Endothelial cell of hepatic sinusoid (primary cell): ENCODE data around the gene GARIN5A.
"Not testable (repeated sequence)": the region's sequence is repeated elsewhere in the genome, so short reads cannot be mapped to it uniquely, and the experiment has no call there.

Experiments
- in situ Hi-C: cut with HindIII; loops from 2 replicates; pipeline ENCODE4 v1.10.0; 2017; ENCODE audit warnings: low sequenced_read_pairs

GARIN5A gene

GRCh38 chr19:50466706-50467039 lies 10.0 kb downstream of the GARIN5A start:
- in situ Hi-C loops, result no loop called here

DNA sequence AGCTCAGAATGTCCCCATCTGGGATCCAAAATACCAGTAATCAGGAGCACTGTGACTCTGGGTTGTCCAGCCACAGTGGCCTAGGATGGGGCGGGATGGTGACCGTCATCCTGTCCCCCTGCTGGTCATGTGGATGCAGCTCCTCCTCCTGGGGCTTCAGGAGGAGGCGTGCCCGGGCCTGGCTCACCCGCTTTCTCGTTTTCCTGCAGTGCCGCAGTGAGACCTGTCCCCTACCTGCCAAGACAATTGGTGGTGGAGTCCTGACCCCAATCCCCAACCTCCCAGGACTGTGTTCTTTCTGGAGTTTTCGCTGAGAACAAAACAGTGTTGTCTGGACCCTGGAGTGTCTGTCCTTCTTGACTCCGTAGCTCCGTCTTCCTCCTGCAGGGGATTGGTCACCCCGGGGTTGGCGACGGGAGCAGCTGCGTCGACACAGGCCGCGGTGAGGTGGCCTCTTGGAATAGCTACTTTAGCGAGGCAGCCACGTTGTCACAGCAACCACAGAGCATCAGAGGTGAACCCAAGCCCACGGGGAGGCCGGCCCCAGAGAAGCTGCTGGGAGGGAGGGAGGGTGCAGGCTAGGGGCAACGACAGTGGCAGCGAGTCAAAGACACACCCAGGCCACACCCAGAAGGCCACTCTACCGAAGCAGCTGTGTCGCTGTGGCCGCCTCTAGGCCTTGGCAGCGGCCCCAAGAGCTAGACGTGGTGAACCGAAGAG lies 10.5 kb downstream of the GARIN5A start:
- in situ Hi-C loops, result no loop called here

DNA sequence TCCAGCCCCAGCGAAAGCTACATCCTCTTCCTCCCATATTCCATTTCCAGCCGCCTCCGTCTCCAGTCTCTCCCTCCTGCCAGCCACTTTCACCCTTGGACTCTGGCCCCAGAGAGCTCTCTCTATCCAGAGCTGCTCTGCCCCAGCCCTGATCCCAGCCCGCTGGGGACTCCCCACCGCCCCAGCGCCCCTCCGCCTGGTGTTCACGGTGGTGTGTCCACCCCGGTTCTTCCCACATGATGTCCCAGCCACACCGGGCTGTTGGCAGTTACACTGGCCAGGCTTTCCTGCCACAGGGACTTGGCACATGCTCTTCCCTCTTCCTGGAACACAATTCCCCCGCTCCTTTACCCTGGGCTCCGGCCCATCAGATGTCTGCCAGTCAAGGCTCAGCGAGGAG lies 11.6 kb downstream of the GARIN5A start:
- in situ Hi-C loops, result no loop called here

DNA sequence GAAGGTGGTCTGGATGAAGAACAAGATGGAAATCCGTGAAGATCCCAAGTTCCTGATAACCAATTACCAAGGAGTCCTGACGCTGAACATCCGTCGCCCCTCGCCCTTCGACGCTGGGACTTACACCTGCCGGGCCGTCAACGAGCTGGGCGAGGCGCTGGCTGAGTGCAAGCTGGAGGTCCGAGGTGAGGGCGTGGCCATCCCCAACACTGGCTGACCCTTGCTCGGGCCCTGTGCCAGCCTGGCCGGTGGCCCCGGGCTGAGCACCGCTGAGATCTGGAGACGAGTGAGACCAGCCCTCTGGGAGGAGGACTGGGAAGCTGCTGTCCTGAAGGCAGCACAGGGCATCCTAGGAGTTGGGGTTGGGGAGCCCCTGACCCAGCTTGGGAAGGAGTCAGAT lies 12.3 kb downstream of the GARIN5A start:
- in situ Hi-C loops, result no loop called here

GRCh38 chr19:50462970-50463369 lies 13.7 kb downstream of the GARIN5A start:
- in situ Hi-C loops, result no loop called here

DNA sequence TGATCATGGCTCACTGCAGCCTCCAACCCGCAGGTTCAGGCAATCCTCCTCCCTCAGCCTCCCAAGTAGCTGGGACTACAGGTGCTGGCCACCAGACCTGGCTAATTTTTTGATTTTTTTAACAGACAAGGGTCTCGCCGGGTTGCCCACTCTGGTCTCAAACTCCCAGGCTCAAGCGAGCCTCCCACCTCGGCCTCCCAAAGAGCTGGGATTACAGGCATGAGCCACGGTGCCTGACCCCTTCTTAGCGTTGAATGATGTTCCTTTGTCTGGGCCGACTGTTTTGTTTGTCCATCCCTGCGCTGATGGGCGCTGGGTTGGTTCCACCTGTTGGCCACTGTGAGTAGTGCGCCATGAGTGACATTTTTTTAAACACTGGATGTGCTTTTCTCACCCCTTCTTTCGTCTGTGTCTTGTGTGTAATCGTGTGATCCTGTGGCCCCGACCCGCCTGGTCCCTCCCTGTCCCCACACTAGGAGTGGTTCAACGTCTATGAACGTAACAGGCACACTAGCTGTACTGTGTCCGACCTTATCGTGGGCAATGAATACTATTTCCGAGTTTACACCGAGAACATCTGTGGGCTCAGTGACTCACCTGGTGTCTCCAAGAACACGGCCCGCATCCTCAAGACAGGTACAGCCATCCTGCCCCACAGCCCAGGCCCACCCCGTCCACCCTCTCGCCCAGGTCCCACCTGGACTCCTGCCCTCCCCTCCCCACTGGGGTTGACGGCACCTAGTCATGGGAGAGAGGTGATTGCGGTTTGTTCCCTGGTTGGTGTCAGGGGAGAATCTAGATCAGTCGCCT lies 15.4 kb downstream of the GARIN5A start:
- in situ Hi-C loops, result no loop called here

- in situ Hi-C loops, result no loop called here
Measured at GRCh38 chr19:50460161-50460765, 16.4 kb downstream of the GARIN5A start.

DNA sequence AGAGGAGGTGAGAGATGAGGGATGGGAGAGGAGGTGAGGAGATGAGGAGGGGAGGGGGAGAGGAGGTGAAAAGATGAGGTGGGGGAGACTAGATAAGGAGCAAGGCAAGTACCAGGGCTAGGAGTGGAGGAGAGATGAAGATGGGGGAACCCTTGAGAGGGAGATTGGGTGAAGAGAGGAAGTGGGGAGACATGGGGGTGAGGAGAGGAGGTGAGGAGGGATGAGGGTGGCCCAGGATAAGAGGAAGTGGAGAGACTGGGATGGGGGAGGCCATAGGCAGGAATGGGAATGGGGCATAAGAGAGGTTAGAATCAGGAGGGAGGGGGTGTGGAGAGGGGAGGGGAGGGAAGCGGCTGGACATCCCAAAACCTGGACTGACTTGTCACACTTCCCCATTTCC lies 17.0 kb downstream of the GARIN5A start:
- in situ Hi-C loops, result no loop called here

DNA sequence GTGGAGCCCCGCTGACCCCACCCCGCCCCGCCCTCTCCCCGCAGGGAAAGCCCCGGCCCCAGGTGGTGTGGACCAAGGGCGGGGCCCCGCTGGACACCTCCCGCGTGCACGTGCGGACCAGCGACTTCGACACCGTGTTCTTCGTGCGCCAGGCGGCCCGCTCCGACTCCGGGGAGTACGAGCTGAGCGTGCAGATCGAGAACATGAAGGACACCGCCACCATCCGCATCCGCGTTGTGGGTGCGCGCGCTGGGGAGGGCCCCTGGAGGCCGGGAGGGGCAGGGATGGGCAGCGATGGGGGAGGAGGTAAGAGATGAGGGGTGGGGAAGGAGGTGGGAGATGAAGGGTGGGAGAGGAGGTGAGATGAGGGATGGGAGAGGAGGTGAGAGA lies 17.6 kb downstream of the GARIN5A start:
- in situ Hi-C loops, result no loop called here

- in situ Hi-C loops, result no loop called here
Measured at GRCh38 chr19:50458396-50459066, 18.1 kb downstream of the GARIN5A start.

DNA sequence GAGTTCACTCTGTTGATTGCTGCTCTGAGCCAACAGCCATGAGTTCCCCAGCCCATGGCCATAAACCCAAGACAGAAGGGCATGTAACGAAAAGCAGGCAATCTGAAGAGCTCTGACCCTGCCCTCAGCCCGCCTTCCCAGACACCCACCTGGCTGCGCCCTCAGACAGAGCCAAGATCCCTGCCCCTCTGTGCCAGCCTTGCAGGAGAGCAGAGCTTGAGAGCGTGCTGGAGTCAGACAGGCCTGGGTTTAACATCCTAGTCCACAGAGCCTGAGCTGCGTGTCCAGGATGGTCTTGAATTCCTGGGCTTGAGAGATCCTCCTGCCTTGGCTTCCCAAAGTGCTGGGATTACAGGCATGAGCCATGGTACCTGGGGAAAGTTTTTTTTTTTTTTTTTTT lies 19.3 kb downstream of the GARIN5A start:
- in situ Hi-C loops, result no loop called here

DNA sequence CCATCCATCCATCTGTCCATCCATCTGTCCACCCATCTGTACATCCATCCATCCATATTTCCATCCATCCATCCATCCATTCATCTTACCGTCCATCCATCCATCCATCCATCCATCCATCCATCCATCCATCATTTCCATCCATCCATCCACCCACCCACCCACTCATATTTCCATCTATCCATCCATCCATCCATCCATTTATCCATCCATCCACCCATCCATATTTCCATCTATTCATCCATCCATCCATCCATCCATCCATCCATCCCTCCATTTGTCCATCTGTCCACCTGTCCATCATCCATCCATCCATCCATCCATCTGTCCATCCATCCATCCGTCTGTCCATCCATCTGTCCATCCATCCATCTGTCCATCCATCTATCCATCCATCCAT lies 20.7 kb downstream of the GARIN5A start:
- in situ Hi-C loops, result no loop called here

GRCh38 chr19:50453243-50453642 lies 23.4 kb downstream of the GARIN5A start:
- in situ Hi-C loops, result no loop called here

- in situ Hi-C loops, result no loop called here
Measured at GRCh38 chr19:50451223-50451534, 25.5 kb downstream of the GARIN5A start.

- in situ Hi-C loops, result no loop called here
Measured at GRCh38 chr19:50450369-50451222, 26.1 kb downstream of the GARIN5A start.

- in situ Hi-C loops, result no loop called here
Measured at GRCh38 chr19:50449236-50449899, 27.3 kb downstream of the GARIN5A start.

GRCh38 chr19:50447750-50448149 lies 28.9 kb downstream of the GARIN5A start:
- in situ Hi-C loops, result no loop called here

DNA sequence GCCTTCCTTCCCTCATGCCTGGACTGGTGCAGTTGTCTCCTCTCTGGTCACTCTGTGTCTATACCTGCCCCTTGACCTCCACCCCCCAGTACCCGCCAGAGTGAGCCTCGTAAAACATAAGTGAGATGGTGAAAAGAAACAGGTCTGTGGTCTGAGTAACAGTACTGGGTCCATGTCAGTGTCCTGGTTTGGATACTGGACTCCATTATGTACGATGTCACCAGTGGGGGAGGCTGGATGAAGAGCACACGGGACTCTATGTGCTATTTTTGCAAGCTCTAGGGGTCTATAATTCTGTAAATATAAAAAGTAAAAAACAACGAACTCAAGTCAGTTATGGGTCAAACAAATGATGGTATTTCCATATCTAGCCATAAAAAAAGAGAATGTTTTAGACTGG lies 29.6 kb downstream of the GARIN5A start:
- in situ Hi-C loops, result no loop called here

GRCh38 chr19:50444059-50444458 lies 32.6 kb downstream of the GARIN5A start:
- in situ Hi-C loops, result no loop called here

DNA sequence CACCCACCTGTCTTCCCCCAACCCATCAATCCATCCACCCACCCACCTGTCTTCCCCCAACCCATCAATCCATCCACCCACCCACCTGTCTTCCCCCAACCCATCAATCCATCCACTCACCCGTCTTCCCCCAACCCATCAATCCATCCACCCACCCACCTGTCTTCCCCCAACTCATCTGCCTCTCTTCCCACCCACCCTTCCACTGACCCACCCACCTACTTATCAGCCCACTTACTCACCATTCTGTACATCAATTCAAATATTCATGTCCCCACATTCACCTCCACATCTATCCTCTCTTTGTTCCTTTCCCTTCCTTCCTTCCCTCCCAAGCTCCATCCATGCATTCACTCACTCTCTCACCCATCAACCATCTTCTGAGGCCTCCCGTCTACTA lies 37.5 kb downstream of the GARIN5A start:
- in situ Hi-C loops, result not testable (repeated sequence)
